DMS114 treated with DMSO at 0.1 percent for 48 hours (cell line): Measurements from ENCODE around the gene GNG13.
"Not testable (repeated sequence)": the region's sequence is repeated elsewhere in the genome, so short reads cannot be mapped to it uniquely, and the experiment has no call there.

Experiments
- DNase-seq: peaks from one replicate; lab custom pipeline; 2025; ENCODE audit not compliant: unreplicated experiment; lab: John Stamatoyannopoulos, UW

The GNG13 gene

GRCh38 chr16:832652-833336, 32.3 kb upstream of the GNG13 start:
- no peak for DNase-seq

- no peak for DNase-seq
These were observed 31.3 kb upstream of the GNG13 start for GRCh38 chr16:831571-832413.

- DNase-seq, result no peak
These were observed 30.5 kb upstream of the GNG13 start for GRCh38 chr16:830871-831570.

DNA sequence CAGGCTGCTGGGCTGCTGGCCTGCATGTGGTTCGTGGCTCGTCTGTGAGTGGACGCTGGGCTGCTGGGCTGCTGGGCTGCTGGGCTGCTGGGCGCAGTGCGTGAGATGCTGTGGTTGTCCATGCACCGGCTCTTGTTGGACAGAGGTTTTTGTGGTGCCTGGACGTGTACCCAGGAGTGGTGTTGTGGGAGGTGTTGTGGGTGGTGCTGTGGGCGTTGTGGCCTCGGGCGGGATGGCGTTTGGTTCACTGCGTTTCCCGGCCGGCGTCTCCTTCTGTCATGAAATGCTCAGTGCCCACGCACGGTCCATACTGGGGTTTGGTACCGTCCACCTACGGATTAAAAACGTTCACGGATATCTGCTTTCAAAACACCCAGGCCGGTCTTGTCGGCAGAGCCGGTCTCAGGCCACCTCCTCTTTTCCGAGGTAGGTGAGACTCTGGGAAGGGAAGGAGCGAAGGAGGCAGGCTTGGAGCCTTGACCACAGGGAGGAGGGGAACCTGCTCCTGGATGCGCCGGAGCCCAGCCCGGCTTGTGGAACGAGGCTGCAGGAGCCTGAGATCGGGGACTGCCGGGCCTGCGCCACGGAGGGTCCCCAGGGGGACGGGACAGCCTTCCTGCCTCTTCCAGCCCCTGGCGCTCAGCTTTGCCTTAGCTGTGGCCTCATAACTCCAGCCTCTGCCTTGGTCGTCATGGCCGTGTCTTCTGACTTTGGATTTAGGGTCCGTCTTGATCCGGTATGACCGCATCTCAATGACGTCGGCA, 29.8 kb upstream of the GNG13 start:
- no peak for DNase-seq

DNA sequence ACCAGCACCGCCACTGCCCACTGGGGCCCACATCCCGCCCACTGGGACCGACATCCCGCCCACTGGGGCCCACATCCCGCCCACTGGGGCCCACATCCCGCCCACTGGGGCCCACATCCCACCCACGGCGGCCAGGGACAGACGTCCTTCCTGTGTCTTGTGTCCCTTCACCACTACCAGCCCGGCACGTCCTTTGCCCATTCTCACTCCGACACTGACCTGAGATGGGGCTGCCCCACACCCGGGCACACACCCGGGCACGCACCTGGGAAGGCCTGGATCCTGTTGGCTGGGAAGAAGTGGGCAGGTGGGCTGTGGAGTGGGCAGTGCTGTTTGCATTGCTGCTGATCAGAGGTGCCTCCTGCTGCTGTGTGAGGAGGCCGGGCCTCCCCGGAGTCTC, 28.4 kb upstream of the GNG13 start:
- no peak for DNase-seq

- no peak for DNase-seq
These were observed 27.0 kb upstream of the GNG13 start for GRCh38 chr16:827513-827912.

DNA sequence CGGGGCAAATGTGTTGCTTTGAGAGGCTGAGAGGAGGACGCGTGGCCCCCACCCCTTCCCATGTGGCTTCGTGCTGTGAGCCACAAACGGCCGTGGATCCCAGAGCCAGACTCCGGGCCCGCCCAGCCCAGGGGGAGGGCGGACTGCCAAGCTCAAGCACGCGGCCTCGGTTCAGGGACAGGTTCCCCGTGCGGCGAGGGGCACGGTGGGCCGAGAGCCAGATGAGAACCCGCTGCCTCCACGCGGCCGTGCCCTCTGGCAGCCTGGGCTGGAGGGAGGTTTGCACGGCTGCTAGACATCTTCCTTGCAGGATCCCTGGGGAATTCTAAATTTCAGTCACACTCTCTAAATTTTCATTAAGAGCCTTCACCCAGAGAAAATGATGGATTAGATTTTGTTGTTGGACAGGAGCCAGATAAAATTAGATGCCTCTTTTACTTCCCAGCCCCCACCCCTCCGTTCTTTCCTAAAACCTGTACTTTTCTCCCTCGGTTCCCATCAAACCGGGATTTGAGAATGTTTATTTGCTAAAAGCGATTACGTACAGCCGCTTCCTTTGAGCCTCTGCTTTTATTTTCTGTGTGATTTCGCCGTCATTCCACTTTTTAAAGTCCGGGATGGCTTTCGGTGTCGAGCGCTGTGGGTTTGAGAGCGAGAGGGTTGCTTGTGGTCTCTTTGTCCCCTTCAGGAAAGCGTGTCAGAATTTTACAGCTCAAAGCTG, 25.0 kb upstream of the GNG13 start:
- no peak for DNase-seq

DNA sequence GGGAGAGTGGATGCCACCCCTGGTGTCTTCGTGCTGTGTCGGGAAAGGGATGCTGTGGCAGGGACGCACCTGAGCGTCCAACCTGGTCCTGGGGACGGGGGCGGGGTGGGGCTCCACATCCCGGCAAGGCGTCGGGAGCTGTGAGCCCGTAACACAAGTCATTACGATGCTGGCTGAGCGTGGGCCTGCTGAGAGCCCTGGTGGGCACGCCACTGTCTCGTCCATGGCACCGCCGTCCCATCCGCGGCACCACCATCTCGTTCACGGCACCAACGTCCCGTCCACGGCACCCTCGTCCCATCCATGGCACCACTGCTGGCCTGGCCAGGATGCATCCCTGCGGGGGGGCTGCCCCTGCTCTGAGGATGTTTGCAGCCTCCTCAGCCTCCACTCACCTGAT, 24.1 kb upstream of the GNG13 start:
- DNase-seq, result no peak

GRCh38 chr16:824194-824593, 23.7 kb upstream of the GNG13 start:
- no peak for DNase-seq

GRCh38 chr16:822909-823297, 22.4 kb upstream of the GNG13 start:
- DNase-seq, result no peak

DNA sequence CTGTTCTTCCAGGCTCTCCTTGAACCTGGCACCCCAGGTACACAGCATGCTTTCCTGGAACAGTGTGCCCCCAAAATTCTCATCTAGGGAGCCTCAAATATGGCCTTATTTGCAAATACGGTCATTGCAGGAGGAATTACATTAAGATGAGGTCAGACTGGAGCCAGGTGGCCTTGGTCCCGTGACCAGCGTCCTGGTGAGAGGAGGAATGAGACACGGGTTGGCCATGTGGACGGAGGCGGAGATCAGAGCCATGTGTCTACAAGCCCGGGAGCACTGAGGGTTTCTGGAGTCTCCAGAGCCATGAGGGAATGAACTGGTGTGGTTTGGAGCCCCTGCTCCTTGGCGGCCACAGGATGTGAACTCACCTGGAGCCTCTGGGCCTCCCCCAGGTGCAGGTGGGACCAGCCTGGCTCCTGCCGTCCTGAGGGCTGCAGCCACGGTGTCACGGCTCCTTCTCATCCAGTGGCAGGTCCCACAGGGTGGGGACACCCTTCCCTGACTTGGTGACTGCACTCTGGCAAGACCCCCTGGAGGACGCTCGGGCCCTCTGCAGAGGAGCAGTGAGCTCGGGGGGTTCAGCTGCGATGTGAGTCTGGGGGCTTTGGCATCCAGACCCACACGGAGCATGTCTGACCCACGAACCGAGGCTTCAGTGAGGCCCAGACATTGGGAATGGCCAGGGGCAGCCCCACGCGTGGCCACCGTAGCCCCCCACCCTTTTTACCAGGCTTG, 21.8 kb upstream of the GNG13 start:
- DNase-seq, result no peak

DNA sequence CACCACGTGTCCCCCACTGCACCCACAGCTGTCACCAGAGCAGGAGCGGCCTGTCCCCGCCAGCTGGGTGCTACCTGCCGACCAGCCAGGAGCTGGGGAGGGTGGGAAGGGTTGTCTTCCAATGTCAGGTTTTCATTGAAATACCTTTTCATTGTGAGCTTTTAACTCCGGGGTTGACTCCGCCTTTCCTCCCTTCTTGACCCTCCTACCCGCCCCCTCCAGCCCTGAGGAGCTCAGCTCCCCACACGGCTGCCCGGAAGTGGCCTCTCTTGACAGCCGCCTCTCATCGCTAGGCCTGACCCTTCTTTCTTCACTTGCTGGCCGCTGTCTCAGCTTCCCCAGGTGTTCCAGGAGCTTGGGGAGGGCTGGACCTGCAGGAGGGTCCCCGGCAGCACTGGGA, 21.2 kb upstream of the GNG13 start:
- no peak for DNase-seq

DNA sequence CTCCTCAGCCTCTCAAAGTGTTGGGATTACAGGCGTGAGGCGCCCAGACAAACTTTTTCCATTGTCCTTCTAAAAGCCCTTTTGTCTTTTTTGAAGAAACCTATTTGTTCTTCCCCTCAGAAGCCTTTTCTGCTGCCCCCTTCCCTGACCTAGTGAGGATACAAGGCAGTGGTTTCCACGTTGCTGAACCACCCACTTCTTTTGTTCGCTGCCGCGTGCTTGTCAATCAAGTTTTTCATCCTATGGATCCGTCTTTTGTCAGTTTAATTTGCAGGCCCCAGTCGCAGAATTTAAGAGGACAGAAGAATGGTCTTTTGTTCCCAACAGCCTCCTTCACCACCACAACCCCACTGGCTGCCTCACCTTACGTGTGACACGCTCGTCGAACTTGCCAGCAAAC, 20.2 kb upstream of the GNG13 start:
- no peak for DNase-seq

DNA sequence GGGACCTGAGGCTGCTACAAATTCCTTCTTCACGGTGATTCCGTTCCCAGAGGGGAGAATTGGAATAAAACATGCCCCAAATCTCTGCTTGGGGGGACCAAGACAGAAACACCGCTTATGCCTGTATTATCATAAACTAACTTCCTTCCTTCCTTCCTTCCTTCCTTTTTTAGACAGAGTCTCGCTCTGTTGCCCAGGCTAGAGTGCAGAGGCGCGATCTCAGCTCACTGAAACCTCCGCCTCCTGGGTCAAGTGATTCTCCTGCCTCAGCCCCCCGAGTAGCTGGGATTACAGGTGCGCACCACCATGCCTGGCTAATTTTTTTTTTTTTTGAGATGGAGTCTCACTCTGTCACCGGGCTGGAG, 19.5 kb upstream of the GNG13 start:
- not testable (repeated sequence) for DNase-seq

- DNase-seq, result no peak
These were observed 19.0 kb upstream of the GNG13 start for GRCh38 chr16:819336-820043.

GRCh38 chr16:818592-818991, 18.1 kb upstream of the GNG13 start:
- DNase-seq, result no peak

DNA sequence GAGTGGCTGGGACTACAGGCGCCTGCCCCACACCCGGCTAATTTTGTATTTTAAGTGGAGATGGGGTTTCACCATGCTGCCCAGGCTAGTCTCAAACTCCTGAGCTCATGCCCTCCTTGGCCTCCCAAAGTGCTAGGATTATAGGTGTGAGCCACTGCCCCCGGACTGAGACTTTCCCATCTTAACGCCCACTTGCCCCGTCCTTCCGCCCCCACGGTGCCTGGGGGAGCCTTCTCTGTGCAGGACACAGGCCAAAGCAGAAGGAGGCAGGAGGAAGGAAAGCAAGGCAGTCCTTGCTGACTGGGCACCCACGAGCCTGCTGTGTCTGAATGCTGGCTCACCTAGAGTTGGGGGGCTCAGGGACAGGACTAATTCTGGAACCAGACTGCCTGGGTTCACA, 17.6 kb upstream of the GNG13 start:
- no peak for DNase-seq

- no peak for DNase-seq
These were observed 16.7 kb upstream of the GNG13 start for GRCh38 chr16:817001-817906.
